ENCODE data around the gene EDN3.

Gene EDN3

GRCh38 chr20:59308493-59309201, 8.2 kb downstream of the EDN3 start:
- no peak for DNase-seq

GRCh38 chr20:59309218-59309617, 8.8 kb downstream of the EDN3 start:
- DNase-seq, result no peak

- DNase-seq, result no peak
These were observed 14.6 kb downstream of the EDN3 start for GRCh38 chr20:59314997-59315396.

GRCh38 chr20:59316911-59317731, 16.7 kb downstream of the EDN3 start:
- DNase-seq, result no peak

GRCh38 chr20:59318201-59318790, 17.9 kb downstream of the EDN3 start:
- DNase-seq, result no peak

GRCh38 chr20:59318803-59319202, 18.4 kb downstream of the EDN3 start:
- DNase-seq, result no peak

GRCh38 chr20:59320426-59320825, 20.0 kb downstream of the EDN3 start:
- no peak for DNase-seq

- DNase-seq, result no peak
These were observed 20.6 kb downstream of the EDN3 start for GRCh38 chr20:59320854-59321647.

GRCh38 chr20:59322081-59322480, 21.7 kb downstream of the EDN3 start:
- DNase-seq, result no peak

GRCh38 chr20:59322585-59323454, 22.4 kb downstream of the EDN3 start:
- no peak for DNase-seq

- no peak for DNase-seq
These were observed 23.3 kb downstream of the EDN3 start for GRCh38 chr20:59323731-59324130.

- no peak for DNase-seq
These were observed 24.2 kb downstream of the EDN3 start for GRCh38 chr20:59324521-59325141.

GRCh38 chr20:59325142-59325523, 24.7 kb downstream of the EDN3 start:
- no peak for DNase-seq

GRCh38 chr20:59326188-59326587, 25.8 kb downstream of the EDN3 start:
- DNase-seq, result no peak

GRCh38 chr20:59328071-59328470, 27.7 kb downstream of the EDN3 start:
- no peak for DNase-seq

- DNase-seq, result no peak
These were observed 31.4 kb downstream of the EDN3 start for GRCh38 chr20:59331721-59332329.

- no peak for DNase-seq
These were observed 32.9 kb downstream of the EDN3 start for GRCh38 chr20:59333260-59333845.

- no peak for DNase-seq
These were observed 33.5 kb downstream of the EDN3 start for GRCh38 chr20:59333951-59334350.

GRCh38 chr20:59334651-59335300, 34.4 kb downstream of the EDN3 start:
- DNase-seq, result no peak

- no peak for DNase-seq
These were observed 35.0 kb downstream of the EDN3 start for GRCh38 chr20:59335377-59335776.

All from NCI-H526 (cell line).